H1 (cell line): ENCODE results near the gene ERC1.

ENCODE experiments used
- CREB1 ChIP-seq: IDR thresholded peaks from 2 replicates; pipeline ENCODE4 v1.6.1; 2012; ENCODE audit warnings: inconsistent platforms
- EP300 ChIP-seq, 2 experiments: IDR thresholded peaks; 1 replicate in 1 of 2; 2 replicates in 1 of 2; pipeline ENCODE4 v1.6.1; 2011 to 2012; ENCODE audit warnings: low read depth in 2 of 2, low read length in 2 of 2, mild to moderate bottlenecking in 2 of 2, borderline replicate concordance in 1 of 2, inconsistent platforms in 1 of 2, moderate library complexity in 1 of 2
- EZH2 ChIP-seq: fragments of 200-600 bp; sonication (generic); IDR thresholded peaks from 2 replicates; pipeline ENCODE4 v1.7.1; 2012; ENCODE audit warnings: low read depth, mild to moderate bottlenecking, moderate library complexity, low read length, inconsistent platforms; ENCODE audit not compliant: severe bottlenecking
- GABPA ChIP-seq: IDR thresholded peaks from 2 replicates; pipeline ENCODE4 v1.6.1; 2011; ENCODE audit warnings: mild to moderate bottlenecking, low read length, moderate library complexity, borderline replicate concordance; ENCODE audit not compliant: insufficient read depth
- HDAC2 ChIP-seq, 2 experiments: fragments of 300-600 bp in 1 of 2; sonication (generic) in 1 of 2; IDR thresholded peaks; 2 replicates each; pipeline ENCODE4 v1.6.1; 2011 to 2012; ENCODE audit warnings: low read depth in 2 of 2, low read length in 2 of 2, mild to moderate bottlenecking in 2 of 2, moderate library complexity in 2 of 2, borderline replicate concordance in 1 of 2, inconsistent platforms in 1 of 2
- POLR2A ChIP-seq, 2 experiments: IDR thresholded peaks; 1 replicate in 1 of 2; 2 replicates in 1 of 2; pipeline ENCODE4 v1.6.1; 2011; ENCODE audit warnings: low read depth in 2 of 2, low read length in 2 of 2, mild to moderate bottlenecking in 2 of 2; ENCODE audit errors: control extremely low read depth in 1 of 2
- RFX5 ChIP-seq: IDR thresholded peaks from 2 replicates; pipeline ENCODE4 v1.6.1; 2011; ENCODE audit warnings: low read depth, low read length, improper control_type of control experiment, borderline replicate concordance
- SIN3A ChIP-seq, 2 experiments: IDR thresholded peaks in 1 of 2; conservative IDR thresholded peaks in 1 of 2; 2 replicates each; pipeline ENCODE4 v1.6.1; 2011 to 2012; ENCODE audit warnings: low read length in 2 of 2, improper control_type of control experiment in 1 of 2, low read depth in 1 of 2, mild to moderate bottlenecking in 1 of 2
- SP2 ChIP-seq: IDR thresholded peaks from 2 replicates; pipeline ENCODE4 v1.6.1; 2012; ENCODE audit warnings: mild to moderate bottlenecking, low read length, inconsistent platforms
- SRF ChIP-seq: IDR thresholded peaks from 2 replicates; pipeline ENCODE4 v1.6.1; 2011; ENCODE audit warnings: mild to moderate bottlenecking, low read depth, low read length, moderate library complexity
- TAF1 ChIP-seq: IDR thresholded peaks from 2 replicates; pipeline ENCODE4 v1.6.1; 2011; ENCODE audit warnings: mild to moderate bottlenecking, low read depth, low read length
- TEAD4 ChIP-seq: IDR thresholded peaks from 2 replicates; pipeline ENCODE4 v1.6.1; 2012; ENCODE audit warnings: low read depth, low read length, inconsistent platforms, mixed read lengths
- TF ChIP-seq, protein P1 (sequence below), 3 experiments: IDR thresholded peaks; 1 replicate in 2 of 3; 2 replicates in 1 of 3; pipeline versions ENCODE4 v1.5.1 to v1.6.1; 2011; ENCODE audit warnings: low read length in 3 of 3, mild to moderate bottlenecking in 3 of 3, inconsistent platforms in 2 of 3, low read depth in 1 of 3, moderate library complexity in 1 of 3; ENCODE audit not compliant: insufficient read depth in 1 of 3; ENCODE audit errors: control extremely low read depth in 1 of 3

DNA sequence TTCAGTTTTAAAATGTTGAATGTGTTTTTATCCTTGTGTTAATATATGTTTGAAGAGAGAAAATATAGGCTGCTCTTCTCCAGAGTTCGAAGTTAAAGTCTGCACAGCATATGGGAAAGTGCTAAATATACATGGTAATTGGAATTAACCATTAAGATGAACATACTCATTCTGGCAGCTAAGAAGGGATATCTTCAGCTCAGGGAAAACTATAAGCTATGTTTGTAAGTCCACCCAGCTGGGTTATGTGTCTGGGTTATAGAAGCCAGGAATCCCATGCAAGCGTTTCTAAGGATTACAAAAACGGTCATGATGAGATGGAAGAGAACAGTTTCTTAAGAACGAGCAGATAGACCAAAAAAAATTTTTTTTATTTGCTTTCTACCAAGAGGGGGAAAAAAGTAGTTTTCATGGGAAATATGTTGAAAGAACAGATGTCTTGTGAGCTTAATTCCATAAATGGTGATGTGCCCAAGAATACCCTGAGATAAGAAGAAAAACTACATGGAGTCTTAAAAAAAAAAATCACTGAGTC lies 404.5 kb downstream of the ERC1 start:
- TF ChIP-seq CREB1 (no peak), SRF (no peak), RFX5 (no peak), SIN3A (conservative IDR thresholded peaks at IDR 0.05 in 1 of 2, IDR thresholded peaks at IDR 0.05 in 1 of 2; ENCODE audit: low read depth in 1 of 2, low read length in 2 of 2) (no peak), EZH2 (no peak), SP2 (no peak), TEAD4 (no peak), TAF1 (no peak), POLR2A (IDR thresholded peaks at IDR 0.05; ENCODE audit: control extremely low read depth in 1 of 2, low read depth in 2 of 2, low read length in 2 of 2) (no peak), HDAC2 (IDR thresholded peaks at IDR 0.05; ENCODE audit: borderline replicate concordance in 1 of 2, low read depth in 2 of 2, low read length in 2 of 2) (no peak), EP300 (IDR thresholded peaks at IDR 0.05; ENCODE audit: borderline replicate concordance in 1 of 2, low read depth in 2 of 2, low read length in 2 of 2) (no peak), GABPA (no peak)
- TF ChIP-seq, protein P1, sequence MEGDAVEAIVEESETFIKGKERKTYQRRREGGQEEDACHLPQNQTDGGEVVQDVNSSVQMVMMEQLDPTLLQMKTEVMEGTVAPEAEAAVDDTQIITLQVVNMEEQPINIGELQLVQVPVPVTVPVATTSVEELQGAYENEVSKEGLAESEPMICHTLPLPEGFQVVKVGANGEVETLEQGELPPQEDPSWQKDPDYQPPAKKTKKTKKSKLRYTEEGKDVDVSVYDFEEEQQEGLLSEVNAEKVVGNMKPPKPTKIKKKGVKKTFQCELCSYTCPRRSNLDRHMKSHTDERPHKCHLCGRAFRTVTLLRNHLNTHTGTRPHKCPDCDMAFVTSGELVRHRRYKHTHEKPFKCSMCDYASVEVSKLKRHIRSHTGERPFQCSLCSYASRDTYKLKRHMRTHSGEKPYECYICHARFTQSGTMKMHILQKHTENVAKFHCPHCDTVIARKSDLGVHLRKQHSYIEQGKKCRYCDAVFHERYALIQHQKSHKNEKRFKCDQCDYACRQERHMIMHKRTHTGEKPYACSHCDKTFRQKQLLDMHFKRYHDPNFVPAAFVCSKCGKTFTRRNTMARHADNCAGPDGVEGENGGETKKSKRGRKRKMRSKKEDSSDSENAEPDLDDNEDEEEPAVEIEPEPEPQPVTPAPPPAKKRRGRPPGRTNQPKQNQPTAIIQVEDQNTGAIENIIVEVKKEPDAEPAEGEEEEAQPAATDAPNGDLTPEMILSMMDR (IDR thresholded peaks at IDR 0.05; ENCODE audit: control extremely low read depth in 1 of 3, insufficient read depth in 1 of 3, low read depth in 1 of 3, low read length in 3 of 3): no peak
